SK-N-SH (cell line): ENCODE data around the gene ARHGEF40.

Experiments
- EP300 ChIP-seq, 2 experiments: IDR thresholded peaks; 2 replicates each; pipeline versions ENCODE4 v1.4.0 to v1.6.1; 2012; ENCODE audit warnings: borderline replicate concordance in 1 of 2, low read depth in 1 of 2, low read length in 1 of 2
- POLR2AphosphoS5 ChIP-seq: IDR thresholded peaks from 2 replicates; pipeline ENCODE4 v1.6.1; 2012; ENCODE audit warnings: low read depth, low read length
- RFX5 ChIP-seq: IDR thresholded peaks from 2 replicates; pipeline ENCODE4 v1.6.1; 2012; ENCODE audit warnings: mild to moderate bottlenecking, improper control_type of control experiment, low read length
- SMC3 ChIP-seq: IDR thresholded peaks from 2 replicates; pipeline ENCODE4 v1.6.1; 2012; ENCODE audit warnings: low read depth, low read length, improper control_type of control experiment
- TF ChIP-seq, protein P1 (sequence below): fragments of 200-600 bp; sonication (generic); IDR thresholded peaks from 2 replicates; pipeline ENCODE4 v1.6.1; 2017; ENCODE audit warnings: antibody characterized with exemption, mild to moderate bottlenecking, moderate library complexity

DNA sequence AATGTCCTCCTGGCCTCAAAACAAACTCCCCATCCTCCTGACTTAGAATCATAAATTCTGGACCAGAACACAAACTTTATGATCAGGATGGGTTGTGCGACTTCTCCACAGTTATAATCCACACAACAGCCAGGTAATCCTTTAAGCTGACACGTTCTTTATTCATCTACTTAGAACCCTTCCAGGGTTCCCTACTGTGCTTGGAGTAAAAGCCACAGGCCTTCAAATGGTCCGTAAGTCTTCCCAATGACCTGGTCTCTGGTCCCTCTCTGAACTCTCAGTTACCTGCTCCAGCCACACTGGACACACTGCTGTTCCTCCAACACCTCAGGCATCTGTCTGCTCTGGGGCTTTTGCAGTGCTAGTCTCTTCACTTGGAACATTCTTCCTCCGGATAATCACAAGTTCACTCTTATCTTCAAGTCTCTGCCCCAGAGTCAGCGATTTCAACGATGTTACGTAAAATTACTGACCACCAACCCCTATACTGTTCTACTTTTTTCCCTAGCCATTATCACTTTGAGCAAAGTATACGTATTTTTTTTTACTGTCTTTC lies 29.7 kb upstream of the ARHGEF40 start:
- TF ChIP-seq, protein P1, sequence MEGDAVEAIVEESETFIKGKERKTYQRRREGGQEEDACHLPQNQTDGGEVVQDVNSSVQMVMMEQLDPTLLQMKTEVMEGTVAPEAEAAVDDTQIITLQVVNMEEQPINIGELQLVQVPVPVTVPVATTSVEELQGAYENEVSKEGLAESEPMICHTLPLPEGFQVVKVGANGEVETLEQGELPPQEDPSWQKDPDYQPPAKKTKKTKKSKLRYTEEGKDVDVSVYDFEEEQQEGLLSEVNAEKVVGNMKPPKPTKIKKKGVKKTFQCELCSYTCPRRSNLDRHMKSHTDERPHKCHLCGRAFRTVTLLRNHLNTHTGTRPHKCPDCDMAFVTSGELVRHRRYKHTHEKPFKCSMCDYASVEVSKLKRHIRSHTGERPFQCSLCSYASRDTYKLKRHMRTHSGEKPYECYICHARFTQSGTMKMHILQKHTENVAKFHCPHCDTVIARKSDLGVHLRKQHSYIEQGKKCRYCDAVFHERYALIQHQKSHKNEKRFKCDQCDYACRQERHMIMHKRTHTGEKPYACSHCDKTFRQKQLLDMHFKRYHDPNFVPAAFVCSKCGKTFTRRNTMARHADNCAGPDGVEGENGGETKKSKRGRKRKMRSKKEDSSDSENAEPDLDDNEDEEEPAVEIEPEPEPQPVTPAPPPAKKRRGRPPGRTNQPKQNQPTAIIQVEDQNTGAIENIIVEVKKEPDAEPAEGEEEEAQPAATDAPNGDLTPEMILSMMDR = no peak
- TF ChIP-seq POLR2AphosphoS5 (no peak), RFX5 (no peak), EP300 (IDR thresholded peaks at IDR 0.05; ENCODE audit: borderline replicate concordance in 1 of 2, low read depth in 1 of 2, low read length in 1 of 2) (no peak), SMC3 (no peak)
